Medulla oblongata (tissue), 1 donor: ENCODE data around the gene PARP4.
A peak's percentile ranks its signal among the peaks of the same experiment; 100 is the strongest.
"Not testable (repeated sequence)": the region's sequence is repeated elsewhere in the genome, so short reads cannot be mapped to it uniquely, and the experiment has no call there.

Source experiments
- DNase-seq: peaks from one replicate; pipeline ENCODE4 v3.0.0-alpha.2; 2015; ENCODE audit errors: extremely low spot score

Gene PARP4

GRCh38 chr13:24506283-24506682 lies 6.3 kb downstream of the PARP4 start:
- DNase-seq: not testable (repeated sequence)

GRCh38 chr13:24505756-24506155 lies 6.8 kb downstream of the PARP4 start:
- DNase-seq: no peak

- no peak for DNase-seq
Measured at GRCh38 chr13:24505256-24505655, 7.3 kb downstream of the PARP4 start.

DNA sequence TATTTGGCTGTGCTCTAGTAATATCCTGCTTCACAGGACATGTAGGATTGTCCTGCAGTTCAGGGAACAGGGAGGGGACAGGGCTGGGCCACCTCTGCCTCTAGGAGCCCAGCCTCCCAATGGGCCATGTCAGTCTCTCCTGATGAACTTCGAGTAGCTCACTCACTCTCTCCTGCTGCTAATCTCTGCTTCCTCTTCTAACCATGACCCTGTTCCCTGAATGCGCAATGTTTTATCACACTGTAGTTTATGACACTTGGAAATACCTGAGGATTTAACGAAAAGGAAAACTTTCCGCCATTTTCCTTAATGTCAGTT lies 9.2 kb downstream of the PARP4 start:
- no peak for DNase-seq

- DNase-seq: peak; percentile 21
Measured at GRCh38 chr13:24502533-24503378, 9.8 kb downstream of the PARP4 start.

DNA sequence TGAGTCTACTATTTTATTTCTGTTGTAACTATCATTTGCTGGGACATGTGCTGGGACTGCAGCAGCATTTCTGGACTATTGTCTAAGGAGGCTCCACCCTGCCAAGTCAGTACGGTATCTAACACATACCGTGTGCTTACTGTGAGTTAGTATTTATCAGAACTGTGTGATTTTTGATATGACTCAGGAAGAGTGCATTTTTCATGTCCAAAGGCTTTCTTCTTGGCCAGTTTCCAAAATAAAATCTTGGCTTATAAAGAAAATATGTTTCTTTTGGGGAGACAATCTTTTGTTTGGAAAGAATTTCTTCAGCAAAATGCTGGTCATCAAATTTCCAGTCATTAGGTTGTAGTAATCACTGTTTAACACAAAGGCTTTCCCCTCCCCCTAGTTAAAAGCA lies 11.6 kb downstream of the PARP4 start:
- DNase-seq: no peak

DNA sequence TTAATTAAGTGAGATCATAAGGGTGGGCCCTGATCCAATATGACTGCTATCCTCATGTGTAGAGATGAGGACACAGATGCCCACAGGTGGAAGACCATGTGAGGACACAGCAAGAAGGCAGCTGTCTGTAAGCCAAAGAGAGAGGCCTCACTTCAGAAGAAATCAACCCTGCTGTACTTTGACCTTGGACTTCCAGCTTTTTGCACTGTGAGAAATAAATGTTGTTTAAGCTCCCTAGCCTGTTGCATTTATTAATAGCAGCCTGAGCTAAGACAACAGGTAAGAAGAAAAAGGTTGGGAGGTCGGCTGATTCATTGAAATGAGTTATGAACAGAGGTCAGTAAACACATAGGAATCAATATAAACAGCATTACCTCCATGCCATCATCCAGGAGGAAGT lies 14.8 kb downstream of the PARP4 start:
- no peak for DNase-seq

- DNase-seq: not testable (repeated sequence)
Measured at GRCh38 chr13:24496295-24496694, 16.3 kb downstream of the PARP4 start.

DNA sequence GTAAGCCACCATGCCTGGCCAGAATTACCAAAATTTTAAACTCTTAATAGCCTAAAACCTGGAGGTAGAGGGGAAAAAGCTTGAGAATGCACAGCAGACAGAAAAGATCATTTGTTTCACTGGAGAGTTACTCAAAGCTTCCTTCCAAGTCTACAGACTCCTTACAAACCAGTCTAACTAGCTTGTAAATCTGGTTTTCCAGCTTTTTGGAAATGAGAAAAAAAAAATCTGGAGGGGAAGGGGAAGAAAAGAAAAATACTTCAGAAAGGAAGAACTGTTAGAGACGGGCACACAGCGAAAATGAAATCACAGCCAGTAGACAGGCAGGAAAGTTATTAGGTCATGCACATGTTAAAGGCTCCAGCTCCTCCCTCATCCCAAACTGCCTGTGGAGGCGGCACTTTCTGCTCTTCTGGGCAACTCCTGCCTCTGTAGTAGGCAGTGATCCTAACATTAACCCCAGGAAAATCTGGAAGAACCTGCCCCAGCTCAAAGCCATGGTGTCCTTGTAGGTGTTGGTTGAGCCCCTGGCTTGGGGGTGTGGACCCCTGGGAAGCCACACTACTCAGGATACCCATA lies 17.3 kb downstream of the PARP4 start:
- DNase-seq: no peak

GRCh38 chr13:24493356-24493755 lies 19.2 kb downstream of the PARP4 start:
- DNase-seq: no peak

DNA sequence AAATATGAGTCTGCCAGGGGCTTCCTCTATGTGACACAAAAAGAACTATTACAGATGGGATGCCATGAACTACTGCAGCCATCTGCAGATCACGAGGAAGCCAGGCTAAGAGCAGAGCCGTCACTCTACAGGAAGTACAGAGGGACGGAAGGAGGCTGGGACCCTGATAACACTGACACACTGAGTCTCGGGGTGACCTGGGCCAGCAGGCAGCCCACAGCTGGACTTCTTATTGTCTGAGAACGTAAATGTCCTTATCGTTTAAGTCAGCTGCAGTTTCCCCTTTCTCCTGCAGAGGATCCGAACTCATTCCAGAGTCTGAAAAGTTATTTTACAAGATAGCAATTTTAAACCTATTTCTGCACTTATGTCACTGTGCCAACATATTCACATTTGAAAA lies 20.7 kb downstream of the PARP4 start:
- DNase-seq: no peak

GRCh38 chr13:24489721-24490120 lies 22.9 kb downstream of the PARP4 start:
- DNase-seq: no peak

- DNase-seq: not testable (repeated sequence)
Measured at GRCh38 chr13:24488092-24488491, 24.5 kb downstream of the PARP4 start.

- DNase-seq: not testable (repeated sequence)
Measured at GRCh38 chr13:24486017-24486657, 26.4 kb downstream of the PARP4 start.

GRCh38 chr13:24473686-24474085 lies 38.9 kb downstream of the PARP4 start:
- DNase-seq: no peak

DNA sequence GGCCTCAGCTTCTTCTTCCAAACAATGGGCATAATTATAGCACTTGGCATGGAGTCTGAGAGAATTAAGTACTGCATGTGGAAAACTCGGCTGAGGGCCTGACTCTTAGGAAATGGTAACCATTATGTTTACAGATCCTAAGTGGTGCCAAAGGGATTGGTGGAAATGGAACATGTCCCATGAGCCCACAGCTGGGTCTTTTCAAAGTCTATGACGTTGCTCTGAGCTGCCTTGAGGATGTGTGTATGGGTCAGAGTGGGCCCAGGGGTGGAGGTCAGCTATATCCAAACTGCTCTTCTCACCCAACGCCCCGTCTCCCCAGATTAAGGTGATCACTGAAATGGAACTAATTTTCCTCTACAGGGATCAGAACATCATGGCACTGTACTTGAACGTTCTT lies 40.4 kb downstream of the PARP4 start:
- not testable (repeated sequence) for DNase-seq

- DNase-seq: no peak
Measured at GRCh38 chr13:24463078-24463477, 49.5 kb downstream of the PARP4 start.

DNA sequence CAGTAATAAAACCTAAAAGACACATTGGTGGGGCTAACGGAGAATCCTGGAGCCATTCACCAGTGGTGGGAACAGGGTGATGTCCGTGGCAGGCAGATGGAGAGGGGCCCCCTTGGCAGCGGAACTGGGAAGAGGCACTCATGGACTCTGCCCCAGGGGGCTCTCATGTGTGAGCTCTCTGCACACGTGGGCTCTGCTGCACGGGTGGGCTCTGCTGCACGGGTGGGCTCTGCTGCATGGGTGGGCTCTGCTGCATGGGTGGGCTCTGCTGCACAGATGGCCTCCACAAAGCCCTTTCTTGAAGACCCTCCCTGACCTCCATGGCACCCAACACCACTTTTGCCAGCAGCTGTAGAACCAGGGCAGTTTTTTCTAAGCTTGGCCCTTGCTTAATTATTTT lies 52.3 kb downstream of the PARP4 start:
- DNase-seq: no peak

DNA sequence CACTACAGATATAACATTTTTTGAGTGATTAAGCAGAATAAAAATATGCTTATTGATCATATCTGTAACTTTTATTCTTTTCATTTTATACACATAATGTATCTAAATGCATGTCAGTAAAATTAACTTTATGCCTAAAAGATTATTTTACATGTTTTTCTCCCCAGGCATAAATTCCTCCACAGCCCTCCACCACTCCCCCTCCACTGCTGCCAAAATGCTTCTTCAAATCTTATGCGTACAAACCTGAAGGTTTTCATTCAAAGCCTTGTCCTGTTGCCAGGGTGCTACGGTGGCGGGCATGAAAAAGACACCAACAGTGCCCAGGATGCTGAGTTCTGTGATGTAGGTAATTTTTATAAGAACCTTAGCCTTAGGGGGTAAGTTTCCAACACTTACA lies 52.9 kb downstream of the PARP4 start:
- no peak for DNase-seq

GRCh38 chr13:24459234-24459633 lies 53.3 kb downstream of the PARP4 start:
- DNase-seq: no peak

DNA sequence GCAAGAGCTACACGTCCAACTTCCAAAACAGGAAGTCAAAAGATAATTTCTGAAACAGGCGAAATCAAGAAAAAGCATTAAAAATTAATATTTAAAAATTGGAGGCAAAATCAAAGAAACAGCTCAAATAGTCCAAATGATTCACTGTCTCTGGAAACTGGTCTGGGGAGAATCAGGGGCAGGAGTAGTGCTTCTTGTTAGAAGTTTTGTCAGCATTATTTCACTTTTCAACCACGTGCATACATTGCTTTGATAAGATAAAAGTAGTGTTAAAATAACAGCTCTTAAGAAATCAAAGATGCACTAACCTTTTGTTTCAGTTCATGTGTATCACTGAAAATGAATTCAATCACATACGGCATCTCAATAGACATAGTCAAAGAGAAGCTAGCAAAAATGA lies 53.8 kb downstream of the PARP4 start:
- DNase-seq: no peak

DNA sequence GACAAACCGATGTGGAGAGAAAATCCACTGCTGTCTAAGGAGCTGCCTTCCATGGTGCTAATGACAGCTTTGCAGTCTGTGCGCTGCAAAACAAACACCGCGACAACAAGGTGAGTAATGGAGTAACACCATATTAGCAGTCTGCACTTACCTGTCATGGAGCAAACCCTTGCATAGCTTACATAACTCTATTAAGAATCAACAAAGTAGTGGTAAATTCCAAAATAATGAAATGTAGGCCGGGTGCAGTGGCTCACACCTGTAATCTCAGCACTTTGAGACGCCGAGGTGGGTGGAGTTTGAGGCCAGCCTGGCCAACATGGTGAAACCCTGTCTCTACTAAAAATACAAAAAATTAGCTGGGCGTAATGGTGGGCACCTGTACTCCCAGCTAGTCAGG lies 56.2 kb downstream of the PARP4 start:
- no peak for DNase-seq

- no peak for DNase-seq
Measured at GRCh38 chr13:24454056-24454455, 58.5 kb downstream of the PARP4 start.
